M059J (cell line): ENCODE measurements around the gene CALM3. TPM values are rescaled to one million over a fixed set of nuclear protein-coding genes. Genes with fewer than 3 reads are reported as not detected.

ENCODE experiments used
- DNase-seq: peaks from one replicate; pipeline ENCODE4 v3.0.0-alpha.2; 2012; ENCODE audit warnings: low read depth
- total RNA-seq: library from RNA; depleted of rRNA; stranded (reverse); fragments of >200 nt; shearing (Covaris generic); gene quantifications from 2 replicates; pipeline ENCODE4 v1.2.3, GENCODE V29; 2014

The CALM3 gene
- total RNA-seq, 1 experiment from 2014 or later: 314 TPM

DNA sequence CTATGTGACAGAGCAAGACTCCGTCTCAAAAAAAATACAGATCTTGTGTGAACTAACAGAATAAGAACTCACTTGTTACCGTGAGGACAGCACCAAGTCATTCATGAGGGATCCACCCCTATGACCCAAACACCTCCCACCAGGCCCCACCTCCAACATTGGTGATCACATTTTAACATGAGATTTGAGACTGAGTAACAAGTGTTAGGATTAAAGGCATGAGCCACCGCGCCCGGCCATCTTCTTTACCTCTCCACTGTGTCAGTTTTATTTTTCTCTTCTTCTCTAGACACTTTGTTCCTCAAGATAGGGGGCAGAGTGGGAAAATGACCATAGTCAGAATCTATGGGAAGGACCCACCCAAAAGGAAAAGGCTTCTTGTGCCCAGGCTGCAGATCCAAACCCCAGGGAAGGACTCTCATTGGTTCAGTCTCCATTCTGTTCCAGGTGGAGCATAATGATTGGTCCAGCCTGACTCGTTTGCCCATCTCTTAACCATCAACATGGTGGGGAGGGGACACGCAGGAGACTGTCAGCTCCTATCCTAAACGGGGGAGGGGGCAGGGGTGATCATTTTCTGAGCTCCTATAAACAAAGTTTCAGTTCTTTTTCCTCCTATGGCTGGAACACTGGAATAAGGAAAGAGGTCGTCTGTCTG, 1.3 kb upstream of the CALM3 start:
- no peak for DNase-seq

DNA sequence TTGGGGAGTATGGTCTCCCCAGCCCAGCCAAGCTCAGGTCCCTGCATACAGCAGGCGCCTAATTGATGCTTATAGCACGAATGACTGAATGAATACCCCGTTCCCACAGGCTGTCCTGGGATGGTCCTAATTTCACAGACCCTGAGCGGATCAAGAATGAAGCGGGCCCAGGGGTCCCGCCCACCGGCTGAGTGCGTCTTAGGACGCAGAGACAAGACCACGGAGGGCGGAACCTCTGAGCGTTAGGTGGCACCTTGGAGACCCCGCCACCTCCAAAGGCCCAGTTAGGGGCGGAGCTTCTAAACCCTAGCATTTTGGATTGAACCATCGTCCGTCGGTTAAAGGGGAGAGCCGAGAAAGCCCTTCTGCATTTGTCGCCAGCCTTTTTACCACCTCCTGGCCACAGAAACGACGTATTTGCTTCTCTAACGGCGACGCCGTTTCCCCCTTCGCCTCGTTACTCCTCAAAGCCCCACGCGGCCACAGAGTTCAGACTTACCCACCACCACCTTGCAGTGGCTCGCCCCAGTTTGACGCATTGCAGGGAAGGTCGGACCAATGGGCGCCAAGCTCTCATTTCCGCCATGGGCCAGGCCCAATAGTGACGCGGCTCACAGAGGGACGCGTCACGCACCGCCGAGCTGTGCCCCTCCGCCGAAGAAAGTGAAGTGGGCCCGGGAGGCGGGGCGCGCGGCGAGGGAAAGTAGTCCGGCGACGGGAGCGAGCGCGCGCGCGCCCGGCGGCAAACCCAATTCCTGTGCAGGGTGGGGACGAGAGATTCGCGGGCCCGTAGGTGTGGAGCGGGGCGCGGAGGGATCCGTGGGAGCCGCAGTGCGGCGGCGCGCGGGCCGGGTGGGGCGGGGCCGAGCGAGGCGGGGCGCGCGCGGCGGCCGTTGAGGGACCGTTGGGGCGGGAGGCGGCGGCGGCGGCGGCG, 479 bp upstream of the CALM3 start:
- DNase-seq: peak; percentile 91

DNA sequence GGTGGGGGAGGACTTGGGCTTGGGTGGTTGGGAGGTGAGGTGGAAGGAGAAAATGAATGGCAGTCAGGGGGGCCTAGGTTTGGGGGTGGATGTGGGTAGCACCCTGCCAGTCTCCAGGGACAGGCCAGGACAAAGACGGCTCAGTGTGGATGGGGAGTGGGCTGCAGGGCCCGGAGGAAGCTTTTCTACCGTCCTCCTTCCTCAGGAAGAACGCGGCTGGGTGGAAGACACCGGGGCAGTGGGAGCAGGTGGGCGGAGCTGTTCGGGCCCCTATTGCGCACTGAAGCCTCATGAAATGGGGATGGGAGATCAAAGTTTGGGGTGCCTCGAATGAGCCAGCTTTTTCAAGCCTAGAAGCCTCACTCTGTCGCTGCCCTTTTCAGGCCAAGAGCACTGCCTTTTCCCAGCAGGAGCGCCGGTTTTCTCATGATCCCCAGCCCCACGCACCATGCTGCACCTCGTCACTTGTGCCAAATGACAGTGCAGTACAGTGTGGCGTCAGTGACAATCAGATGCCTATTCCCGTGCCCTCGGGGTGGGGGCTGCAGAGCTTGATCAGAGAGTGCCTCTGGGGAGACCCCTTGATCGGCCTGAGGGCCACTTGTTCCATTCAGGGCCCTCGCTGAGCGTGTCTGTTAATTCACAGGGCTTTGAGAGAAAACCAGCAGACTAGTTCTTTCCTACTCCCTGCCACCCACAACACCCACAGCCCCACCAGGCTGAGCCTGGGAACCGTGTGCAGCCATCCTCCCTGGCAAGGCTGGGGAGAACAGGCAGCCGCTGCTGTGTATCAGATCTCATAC, 1.5 kb downstream of the CALM3 start:
- DNase-seq: no peak

DNA sequence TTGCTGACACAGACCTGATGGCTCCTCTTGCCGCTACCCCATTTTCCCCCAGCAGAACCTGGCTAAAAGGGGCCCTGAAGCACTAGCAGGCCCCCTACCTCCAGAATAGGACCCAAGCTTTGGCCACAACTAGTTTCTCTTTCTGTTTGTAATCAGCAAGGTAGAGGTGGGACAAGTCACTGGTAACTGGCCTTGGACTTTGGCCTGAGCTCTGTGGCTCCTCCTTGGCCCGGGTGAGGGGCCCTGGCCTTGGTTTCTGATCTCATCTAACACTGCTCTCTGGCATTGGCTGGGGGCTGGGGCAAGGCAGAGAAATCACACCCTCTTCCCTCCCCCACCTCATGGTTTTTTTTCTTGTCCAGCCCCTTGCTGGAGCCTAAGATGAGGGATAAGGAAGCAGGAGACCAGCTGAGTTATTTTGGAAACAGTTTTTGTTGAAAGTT, 2.1 kb downstream of the CALM3 start:
- DNase-seq: no peak

DNA sequence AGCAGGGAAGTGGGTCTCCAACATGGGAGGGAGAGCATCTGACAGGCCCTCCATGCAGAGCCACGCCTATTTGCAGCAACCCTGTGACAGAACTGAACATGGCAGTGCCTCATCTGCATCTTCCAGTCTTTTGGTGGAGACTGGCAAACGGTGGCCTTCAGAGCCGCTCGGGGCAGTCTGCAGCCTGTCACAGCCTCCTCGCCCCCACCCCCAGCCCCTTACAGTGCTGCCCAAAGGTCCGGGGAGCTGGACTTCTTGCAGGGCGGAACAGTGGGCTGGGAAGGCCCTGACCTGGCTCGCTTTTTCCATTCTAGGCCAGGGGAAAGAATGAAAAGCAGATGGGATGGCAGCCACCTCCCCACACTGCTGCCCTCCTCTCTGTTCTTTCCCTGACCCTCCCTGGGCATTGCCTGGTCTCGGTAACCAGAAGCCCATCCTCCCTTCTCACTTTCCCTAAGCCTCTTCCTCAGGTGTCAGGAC, 2.7 kb downstream of the CALM3 start:
- no peak for DNase-seq

DNA sequence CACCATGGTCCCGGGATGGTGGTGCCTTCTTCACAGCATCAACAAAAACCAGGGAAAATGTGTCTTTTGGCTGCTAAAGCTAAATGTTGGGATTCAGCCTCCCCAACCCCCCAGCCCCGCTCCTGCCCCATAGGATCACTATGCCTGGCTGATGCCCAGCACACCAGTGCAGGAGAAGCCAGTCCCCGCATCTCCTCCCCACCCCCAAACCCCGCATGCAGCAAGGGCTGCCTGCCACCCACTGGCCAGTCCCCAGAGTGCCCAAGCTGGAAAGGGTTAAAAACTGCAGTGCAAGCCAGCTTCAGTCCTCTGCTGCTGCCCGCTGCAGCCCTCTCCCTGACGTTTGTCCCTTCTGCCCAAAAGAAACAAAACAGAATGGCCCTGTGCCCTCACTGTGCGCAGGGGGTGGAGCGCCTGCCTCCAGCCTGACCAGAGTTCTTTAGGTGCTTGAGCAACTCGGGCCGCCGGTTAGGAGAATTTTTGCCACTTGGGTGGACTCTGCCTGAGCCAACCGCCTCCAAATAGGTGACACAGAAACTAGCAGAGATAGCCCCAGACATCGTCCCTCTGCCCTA, 3.7 kb downstream of the CALM3 start:
- no peak for DNase-seq

DNA sequence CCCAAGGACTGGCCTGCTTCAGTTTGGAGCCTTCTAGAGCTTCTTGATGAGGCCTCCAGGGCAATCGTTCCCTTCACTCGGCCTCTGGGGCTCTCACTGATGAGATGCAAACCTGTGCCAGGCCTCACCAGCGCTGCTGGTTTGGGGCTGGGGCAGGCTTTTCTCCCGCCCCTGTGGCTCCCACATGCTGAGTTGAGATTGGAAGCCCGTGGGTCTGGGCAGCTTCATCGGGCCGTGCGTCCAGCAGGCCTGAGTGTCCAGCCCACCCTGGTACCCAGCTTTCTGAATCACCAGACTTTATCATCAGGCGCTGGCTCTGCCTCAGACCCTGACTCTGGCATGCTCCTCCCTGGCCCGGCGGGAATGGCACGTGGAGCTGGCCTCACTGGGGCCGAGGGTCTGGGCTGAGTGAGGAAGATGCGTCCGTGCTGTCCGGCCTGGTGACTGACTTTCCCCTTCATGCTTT, 4.3 kb downstream of the CALM3 start:
- DNase-seq: no peak

DNA sequence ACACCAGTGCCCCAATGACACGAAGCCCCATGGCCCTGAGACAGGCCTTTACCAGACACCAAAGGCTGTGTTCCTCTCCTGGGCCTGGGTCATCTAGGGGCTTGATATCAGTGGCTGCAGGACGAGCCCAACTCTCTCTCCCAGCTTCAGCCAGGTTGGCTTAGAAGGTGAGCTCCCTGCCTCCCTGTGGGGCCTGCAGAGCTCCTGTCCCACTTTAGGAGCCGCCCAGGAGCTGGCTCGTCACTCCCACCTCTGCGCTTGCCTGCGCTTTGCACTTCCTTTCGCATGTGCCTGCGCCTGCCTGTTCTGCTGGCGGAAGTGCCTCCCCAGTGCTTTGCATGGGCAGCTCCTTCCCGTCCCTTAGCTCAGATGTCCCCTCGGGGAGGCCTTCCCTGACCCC, 4.9 kb downstream of the CALM3 start:
- DNase-seq: no peak

DNA sequence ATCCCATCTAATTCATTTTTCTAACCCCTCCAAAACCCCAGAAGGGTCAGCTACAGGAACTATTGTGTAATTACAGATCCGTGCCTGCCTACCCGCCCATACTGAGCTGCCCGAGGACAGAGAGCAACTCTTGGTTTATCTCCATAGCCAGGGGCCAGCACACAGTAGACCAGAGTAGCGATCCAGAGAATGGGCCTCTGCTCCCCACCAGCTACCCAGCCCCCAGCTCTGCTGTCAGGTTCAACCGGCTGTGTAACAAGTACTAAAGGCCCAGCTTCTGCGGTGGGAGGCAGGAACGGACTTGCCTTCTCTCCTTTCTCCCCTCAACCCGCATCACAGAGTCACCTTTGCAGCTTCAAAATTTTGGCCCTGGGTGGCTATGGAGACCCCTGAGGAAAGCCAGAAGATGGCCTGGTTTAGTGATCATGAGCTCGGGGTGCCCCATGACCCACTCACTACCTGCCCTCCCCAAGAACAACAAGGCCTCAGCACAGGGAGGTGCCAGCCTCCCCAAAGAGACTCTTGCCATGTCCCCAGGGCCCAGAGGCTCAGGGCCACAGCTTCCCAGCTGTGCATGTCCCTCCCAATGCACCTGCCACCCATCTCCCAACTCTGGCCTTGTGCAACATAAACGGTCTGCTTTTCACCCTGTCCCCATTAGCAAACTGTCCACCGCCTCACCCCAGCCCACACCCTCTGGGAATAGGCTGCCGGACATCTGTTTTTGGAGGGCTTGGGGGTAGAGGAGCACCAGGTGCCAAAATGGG, 5.7 kb downstream of the CALM3 start:
- no peak for DNase-seq

DNA sequence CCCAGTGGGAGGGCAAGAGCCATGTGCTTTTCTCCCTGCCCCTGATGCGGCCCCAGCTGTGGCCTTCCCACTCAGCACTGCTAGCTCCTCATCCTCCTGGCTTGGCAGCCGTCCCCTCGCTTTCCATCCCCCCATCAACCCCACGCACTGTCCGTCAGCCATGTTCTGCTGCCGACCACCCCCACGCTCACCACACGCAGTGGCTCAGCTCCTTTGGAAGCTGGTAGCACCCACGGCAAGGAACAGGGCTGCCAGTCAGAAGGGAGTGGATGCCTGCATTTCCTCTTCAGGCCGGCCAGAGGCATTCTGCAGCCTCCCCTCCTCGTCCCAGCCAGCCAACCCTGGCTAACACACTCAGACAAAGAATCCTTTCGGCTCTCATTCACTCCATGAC, 6.3 kb downstream of the CALM3 start:
- no peak for DNase-seq

DNA sequence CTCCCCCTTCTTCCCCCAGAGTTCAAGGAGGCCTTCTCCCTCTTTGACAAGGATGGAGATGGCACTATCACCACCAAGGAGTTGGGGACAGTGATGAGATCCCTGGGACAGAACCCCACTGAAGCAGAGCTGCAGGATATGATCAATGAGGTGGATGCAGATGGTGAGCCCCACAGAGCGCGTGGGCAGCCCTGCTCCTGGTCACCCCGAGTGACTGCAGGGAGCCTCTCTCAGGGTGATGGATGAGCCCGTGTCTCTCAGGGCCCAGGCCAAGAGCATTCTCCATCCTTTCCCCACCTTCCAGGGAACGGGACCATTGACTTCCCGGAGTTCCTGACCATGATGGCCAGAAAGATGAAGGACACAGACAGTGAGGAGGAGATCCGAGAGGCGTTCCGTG, 7.0 kb downstream of the CALM3 start:
- no peak for DNase-seq

DNA sequence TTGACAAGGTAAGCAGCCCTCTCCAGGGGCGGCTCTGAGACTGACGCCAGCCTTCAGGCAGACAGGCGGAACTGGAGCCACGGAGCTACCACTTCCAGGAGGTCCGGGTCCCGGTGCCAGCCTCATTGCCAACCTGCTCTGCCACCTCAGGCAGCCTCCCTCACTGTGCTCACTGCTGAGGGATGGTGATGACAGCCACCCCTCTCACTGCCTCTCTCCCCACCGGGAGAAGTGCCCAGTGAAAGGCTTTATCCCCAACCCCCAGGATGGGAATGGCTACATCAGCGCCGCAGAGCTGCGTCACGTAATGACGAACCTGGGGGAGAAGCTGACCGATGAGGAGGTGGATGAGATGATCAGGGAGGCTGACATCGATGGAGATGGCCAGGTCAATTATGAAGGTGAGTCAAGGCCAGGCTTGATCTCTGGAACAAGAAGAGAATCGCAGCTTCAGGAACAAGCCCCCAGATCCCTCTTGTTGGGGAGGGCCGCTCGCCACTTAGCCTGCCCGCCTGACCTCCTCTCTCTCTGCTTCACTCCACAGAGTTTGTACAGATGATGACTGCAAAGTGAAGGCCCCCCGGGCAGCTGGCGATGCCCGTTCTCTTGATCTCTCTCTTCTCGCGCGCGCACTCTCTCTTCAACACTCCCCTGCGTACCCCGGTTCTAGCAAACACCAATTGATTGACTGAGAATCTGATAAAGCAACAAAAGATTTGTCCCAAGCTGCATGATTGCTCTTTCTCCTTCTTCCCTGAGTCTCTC, 7.6 kb downstream of the CALM3 start:
- no peak for DNase-seq

DNA sequence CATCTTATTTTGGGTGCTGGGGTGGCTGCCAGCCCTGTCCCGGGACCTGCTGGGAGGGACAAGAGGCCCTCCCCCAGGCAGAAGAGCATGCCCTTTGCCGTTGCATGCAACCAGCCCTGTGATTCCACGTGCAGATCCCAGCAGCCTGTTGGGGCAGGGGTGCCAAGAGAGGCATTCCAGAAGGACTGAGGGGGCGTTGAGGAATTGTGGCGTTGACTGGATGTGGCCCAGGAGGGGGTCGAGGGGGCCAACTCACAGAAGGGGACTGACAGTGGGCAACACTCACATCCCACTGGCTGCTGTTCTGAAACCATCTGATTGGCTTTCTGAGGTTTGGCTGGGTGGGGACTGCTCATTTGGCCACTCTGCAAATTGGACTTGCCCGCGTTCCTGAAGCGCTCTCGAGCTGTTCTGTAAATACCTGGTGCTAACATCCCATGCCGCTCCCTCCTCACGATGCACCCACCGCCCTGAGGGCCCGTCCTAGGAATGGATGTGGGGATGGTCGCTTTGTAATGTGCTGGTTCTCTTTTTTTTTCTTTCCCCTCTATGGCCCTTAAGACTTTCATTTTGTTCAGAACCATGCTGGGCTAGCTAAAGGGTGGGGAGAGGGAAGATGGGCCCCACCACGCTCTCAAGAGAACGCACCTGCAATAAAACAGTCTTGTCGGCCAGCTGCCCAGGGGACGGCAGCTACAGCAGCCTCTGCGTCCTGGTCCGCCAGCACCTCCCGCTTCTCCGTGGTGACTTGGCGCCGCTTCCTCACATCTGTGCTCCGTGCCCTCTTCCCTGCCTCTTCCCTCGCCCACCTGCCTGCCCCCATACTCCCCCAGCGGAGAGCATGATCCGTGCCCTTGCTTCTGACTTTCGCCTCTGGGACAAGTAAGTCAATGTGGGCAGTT, 8.6 kb downstream of the CALM3 start:
- DNase-seq: no peak

DNA sequence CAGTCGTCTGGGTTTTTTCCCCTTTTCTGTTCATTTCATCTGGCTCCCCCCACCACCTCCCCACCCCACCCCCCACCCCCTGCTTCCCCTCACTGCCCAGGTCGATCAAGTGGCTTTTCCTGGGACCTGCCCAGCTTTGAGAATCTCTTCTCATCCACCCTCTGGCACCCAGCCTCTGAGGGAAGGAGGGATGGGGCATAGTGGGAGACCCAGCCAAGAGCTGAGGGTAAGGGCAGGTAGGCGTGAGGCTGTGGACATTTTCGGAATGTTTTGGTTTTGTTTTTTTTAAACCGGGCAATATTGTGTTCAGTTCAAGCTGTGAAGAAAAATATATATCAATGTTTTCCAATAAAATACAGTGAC, 9.3 kb downstream of the CALM3 start:
- DNase-seq: no peak

DNA sequence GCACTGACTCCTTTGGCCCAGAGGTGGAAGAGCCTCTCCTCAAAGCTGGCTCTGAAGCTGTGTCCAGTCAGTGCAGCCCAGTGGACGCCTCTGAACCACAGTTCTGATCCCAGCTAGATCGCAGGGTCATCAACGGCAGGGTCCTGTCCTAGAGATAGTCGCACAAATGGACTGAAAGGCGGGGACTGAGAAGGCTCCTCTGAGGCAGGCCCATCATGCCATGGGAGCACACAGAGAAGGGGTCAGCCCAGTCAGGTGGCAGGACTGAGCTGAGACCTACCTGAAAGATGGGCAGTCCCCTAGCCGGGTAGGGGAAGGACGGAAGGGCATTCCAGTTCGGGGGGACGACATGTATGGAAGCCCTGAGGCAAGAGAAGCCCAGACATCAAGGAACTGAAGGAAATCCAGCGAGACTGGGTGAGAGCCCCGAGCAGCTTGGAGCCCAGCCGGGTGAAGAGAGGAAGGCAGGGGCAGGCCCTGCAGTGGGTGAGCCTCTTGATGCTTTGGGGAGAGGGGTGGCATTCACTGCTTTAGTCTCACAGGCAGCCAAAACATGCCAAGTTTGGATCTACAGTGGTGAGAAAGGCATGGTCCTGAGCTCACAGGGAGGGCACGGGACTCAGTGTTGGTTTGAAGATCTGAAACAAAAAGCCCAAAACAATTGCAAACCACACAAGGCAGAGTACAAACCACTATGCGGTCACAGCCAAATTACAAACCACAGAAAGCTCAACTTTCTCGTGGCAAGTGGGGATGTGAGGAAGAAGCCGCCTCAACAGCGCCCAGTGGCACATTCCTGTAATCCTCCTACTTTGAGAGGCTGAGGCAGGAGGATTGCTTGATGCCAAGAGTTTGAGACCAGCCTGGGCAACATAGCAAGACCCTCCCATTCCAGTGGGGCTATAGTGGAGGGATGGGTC, 10.0 kb downstream of the CALM3 start:
- DNase-seq: peak; percentile 80

DNA sequence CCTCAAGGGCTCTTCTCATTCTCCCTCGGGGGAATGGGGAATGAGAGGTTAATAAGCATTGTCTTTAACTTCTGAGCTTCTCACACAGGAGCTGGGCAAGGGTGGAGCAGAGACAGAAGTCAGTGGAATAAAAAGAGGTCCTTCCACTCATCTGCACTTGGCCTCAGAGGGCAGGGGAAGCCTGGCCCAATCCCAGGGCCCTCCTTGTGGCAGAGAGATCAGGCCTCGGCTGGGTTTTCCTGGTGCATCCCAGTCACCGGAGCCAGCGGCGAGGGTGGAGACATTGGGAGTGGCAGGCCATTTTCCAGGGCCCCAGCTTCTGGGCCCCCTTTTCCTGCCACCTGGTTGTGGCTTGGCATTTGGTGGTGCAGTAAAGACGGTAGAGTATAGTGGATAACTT, 10.6 kb downstream of the CALM3 start:
- no peak for DNase-seq

DNA sequence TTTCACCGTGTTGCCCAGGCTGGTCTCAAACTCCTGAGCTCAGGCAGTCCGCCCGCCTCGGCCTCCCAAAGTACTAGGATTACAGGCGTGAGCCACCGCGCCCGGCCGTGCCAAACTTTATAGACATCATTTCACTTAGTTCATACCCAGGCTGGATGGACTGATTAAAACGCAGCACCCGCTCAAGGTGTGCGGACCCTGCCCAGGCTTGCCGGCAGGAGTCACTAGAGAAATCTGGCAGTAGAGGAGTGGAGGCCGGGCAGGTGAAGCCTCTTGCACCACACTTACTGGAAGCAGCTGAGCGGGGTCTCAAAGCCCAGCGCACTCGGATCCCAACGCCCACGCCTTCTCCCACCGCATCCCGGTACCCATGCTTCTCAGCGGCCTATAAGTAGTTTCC, 12.4 kb downstream of the CALM3 start:
- no peak for DNase-seq

DNA sequence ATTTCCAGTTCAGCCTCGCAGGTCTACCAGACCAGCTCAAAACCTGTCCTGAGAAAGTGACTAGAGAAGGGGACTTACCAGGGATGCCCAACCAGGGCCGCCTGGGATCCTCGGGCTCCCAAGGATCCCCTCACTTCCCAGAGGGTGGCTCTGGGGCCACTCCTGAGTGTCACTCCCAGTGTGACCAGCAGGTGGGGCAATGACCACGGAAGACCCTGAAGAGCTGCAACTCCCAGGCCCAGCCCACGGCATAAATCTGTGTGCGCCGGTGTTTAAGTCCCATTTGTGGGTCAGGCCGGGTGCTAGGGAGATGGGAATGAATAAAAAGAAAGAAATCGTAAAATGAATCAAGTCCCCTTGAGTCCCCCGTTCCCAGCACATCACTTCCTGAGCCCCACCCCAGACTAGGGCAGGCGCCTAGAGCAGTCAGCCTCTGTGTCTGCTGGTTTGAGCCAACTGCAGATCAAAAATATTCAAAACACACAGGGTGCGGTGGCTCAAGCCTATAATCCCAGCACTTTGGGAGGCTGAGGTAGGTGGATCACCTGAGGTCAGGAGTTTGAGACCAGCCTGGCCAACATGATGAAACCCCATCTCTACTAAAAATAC, 13.1 kb downstream of the CALM3 start:
- peak; percentile 69 for DNase-seq
